Fibroblast of pulmonary artery (primary cell): ENCODE data around the gene HCAR3.
A peak's percentile ranks its signal among the peaks of the same experiment; 100 is the strongest.

ENCODE experiments used
- DNase-seq: peaks from one replicate; pipeline ENCODE4 v3.0.0-alpha.2; 2010; ENCODE audit warnings: low read depth
- H3K4me3 ChIP-seq: replicated peaks from 2 replicates; pipeline ENCODE4 v1.5.1; 2011; ENCODE audit warnings: low read depth, mild to moderate bottlenecking, control low read depth, low read length, moderate library complexity
- CTCF ChIP-seq: IDR thresholded peaks from 2 replicates; pipeline ENCODE4 v1.5.1; 2011; ENCODE audit warnings: mild to moderate bottlenecking, control low read depth, low read length, inconsistent platforms; ENCODE audit errors: missing control alignments

HCAR3 gene

GRCh38 chr12:122669397-122670070 lies 47.1 kb downstream of the HCAR3 start:
- TF ChIP-seq CTCF = no peak
- peak; percentile 41 for DNase-seq

GRCh38 chr12:122668268-122668667 lies 48.3 kb downstream of the HCAR3 start:
- H3K4me3 ChIP-seq = no peak overlapping the region
- TF ChIP-seq CTCF = no peak
- no peak for DNase-seq

More at GRCh38 chr12:122669397-122670070, 47.1 kb downstream of the HCAR3 start:
- H3K4me3 ChIP-seq = no peak overlapping the region

GRCh38 chr12:122665759-122666158 lies 50.9 kb downstream of the HCAR3 start:
- no peak for TF ChIP-seq CTCF
- DNase-seq = no peak

GRCh38 chr12:122665349-122665748 lies 51.3 kb downstream of the HCAR3 start:
- no peak for TF ChIP-seq CTCF
- H3K4me3 ChIP-seq = no peak overlapping the region
- DNase-seq = no peak

More at GRCh38 chr12:122665759-122666158, 50.9 kb downstream of the HCAR3 start:
- no peak overlapping the region for H3K4me3 ChIP-seq
